Measurements from ENCODE around the gene JPT1. TPM values are rescaled to one million over a fixed set of nuclear protein-coding genes. Genes with fewer than 3 reads are reported as not detected.

JPT1 gene
- total RNA-seq, 5 donors from 2014 or later (not counting 1 experiment from before 2014, with no cell fraction given): 28.3 to 55.8 (median 45.4) TPM

- no peak for ATAC-seq (replicated peaks in 1 of 4)
- H3K4me1 ChIP-seq (ENCODE audit: control insufficient read depth in 1 of 2, extremely low read depth in 1 of 2, insufficient read depth in 2 of 2, low read length in 2 of 2): peaks cover 15 to 23% of the 10 kb centered on the region in 2 experiments
- DNase-seq: peak in 2 of 35 experiments; percentile 10 to 28
- POLR2A ChIA-PET: interaction anchor here (0.6 to 0.7 kb wide), 2 partner anchors 16 to 1995 kb away, joined by 3 read pairs; no protein-coding TSS in a partner anchor
- H3K27ac Mint-ChIP-seq: peak overlapping the region; percentile 71 to 78
- H3K9me3 ChIP-seq: no peaks in the 10 kb centered on the region
- H3K36me3 ChIP-seq (ENCODE audit: control insufficient read depth in 2 of 2, extremely low read depth in 1 of 2, insufficient read depth in 1 of 2, low read length in 1 of 2): no peaks in the 10 kb centered on the region
- peak overlapping the region; percentile 92 to 96 for H3K4me3 ChIP-seq (ENCODE audit: control insufficient read depth in 1 of 2, extremely low read depth in 1 of 2, low read length in 1 of 2)
- H3K27me3 Mint-ChIP-seq: no peaks in the 10 kb centered on the region
- CTCF ChIA-PET: interaction anchor here in 1 of 2 donors (0.5 to 1.0 kb wide), 2 partner anchors 32 to 97 kb away, joined by 3 to 4 read pairs; no protein-coding TSS in a partner anchor
- peaks cover 6% of the 10 kb centered on the region for H3K36me3 Mint-ChIP-seq
- H3K4me1 Mint-ChIP-seq: peaks cover 31 to 38% (median 37%) of the 10 kb centered on the region in 3 donors
- no peak overlapping the region for H3K27ac ChIP-seq (ENCODE audit: low read length)
- 4% methylated on average over 24 of the region's 28 CpGs for WGBS (ENCODE audit: insufficient coverage)
- peak overlapping the region; percentile 86 to 95 (median 92) for H3K4me3 Mint-ChIP-seq
- no peaks in the 10 kb centered on the region for H3K27me3 ChIP-seq (replicated peaks in 1 of 2; ENCODE audit: control insufficient read depth in 2 of 2, extremely low read depth in 1 of 2, insufficient read depth in 2 of 2, low read length in 1 of 2)
- no peaks in the 10 kb centered on the region for H3K9me3 Mint-ChIP-seq
These were observed 1.2 kb downstream of the JPT1 start for GRCh38 chr17:75152922-75153779.

- H3K27ac ChIP-seq (ENCODE audit: low read length): no peak overlapping the region
- H3K36me3 ChIP-seq (ENCODE audit: control insufficient read depth in 2 of 2, extremely low read depth in 1 of 2, insufficient read depth in 1 of 2, low read length in 1 of 2): peaks cover 0 to 4% of the 10 kb centered on the region in 2 donors
- no peaks in the 10 kb centered on the region for H3K27me3 ChIP-seq (replicated peaks in 1 of 2; ENCODE audit: control insufficient read depth in 2 of 2, extremely low read depth in 1 of 2, insufficient read depth in 2 of 2, low read length in 1 of 2)
- DNase-seq (no peak), ATAC-seq (replicated peaks in 1 of 4) (no peak)
- WGBS (ENCODE audit: insufficient coverage): 67% methylated on average over 4 of the region's 6 CpGs
- Mint-ChIP-seq H3K27ac (peak overlapping the region; percentile 71 to 75), H3K27me3 (no peaks in the 10 kb centered on the region), H3K9me3 (no peaks in the 10 kb centered on the region), H3K36me3 (peaks cover 11% of the 10 kb centered on the region), H3K4me1 (peaks cover 31 to 38% (median 37%) of the 10 kb centered on the region in 3 donors), H3K4me3 (peak overlapping the region; percentile 86 to 95 (median 92))
- H3K4me3 ChIP-seq (ENCODE audit: control insufficient read depth in 1 of 2, extremely low read depth in 1 of 2, low read length in 1 of 2): peak overlapping the region in 1 of 2 donors; percentile 92
- ChIA-PET POLR2A (interaction anchor here in 1 of 2 donors (0.7 kb wide), 1 partner anchor 1996 kb away, joined by 3 read pairs; no protein-coding TSS in a partner anchor), CTCF (interaction anchor here in 1 of 2 donors (0.5 to 1.0 kb wide), 2 partner anchors 32 to 97 kb away, joined by 3 to 4 read pairs; no protein-coding TSS in a partner anchor)
- H3K4me1 ChIP-seq (ENCODE audit: control insufficient read depth in 1 of 2, extremely low read depth in 1 of 2, insufficient read depth in 2 of 2, low read length in 2 of 2): peaks cover 15 to 23% of the 10 kb centered on the region in 2 experiments
- no peaks in the 10 kb centered on the region for H3K9me3 ChIP-seq
These were observed 1.8 kb downstream of the JPT1 start for GRCh38 chr17:75152523-75152921.

- peaks cover 31 to 41% (median 36%) of the 10 kb centered on the region in 3 donors for H3K4me1 Mint-ChIP-seq
- ChIA-PET POLR2A (no interaction called here), CTCF (no interaction called here)
- H3K27ac ChIP-seq (ENCODE audit: low read length): no peak overlapping the region
- ATAC-seq (replicated peaks in 1 of 4): no peak
- 85% methylated on average over 2 of the region's 6 CpGs for WGBS (ENCODE audit: insufficient coverage)
- no peak overlapping the region for H3K4me3 ChIP-seq (ENCODE audit: control insufficient read depth in 1 of 2, extremely low read depth in 1 of 2, low read length in 1 of 2)
- H3K9me3 ChIP-seq: no peaks in the 10 kb centered on the region
- peak overlapping the region; percentile 86 to 95 (median 92) for H3K4me3 Mint-ChIP-seq
- H3K36me3 Mint-ChIP-seq: peaks cover 17% of the 10 kb centered on the region
- peaks cover 15 to 23% of the 10 kb centered on the region in 2 experiments for H3K4me1 ChIP-seq (ENCODE audit: control insufficient read depth in 1 of 2, extremely low read depth in 1 of 2, insufficient read depth in 2 of 2, low read length in 2 of 2)
- H3K27me3 ChIP-seq (replicated peaks in 1 of 2; ENCODE audit: control insufficient read depth in 2 of 2, extremely low read depth in 1 of 2, insufficient read depth in 2 of 2, low read length in 1 of 2): no peaks in the 10 kb centered on the region
- peak overlapping the region; percentile 53 to 75 for H3K27ac Mint-ChIP-seq
- H3K27me3 Mint-ChIP-seq: no peaks in the 10 kb centered on the region
- DNase-seq: peak in 1 of 35 experiments; percentile 40
- no peaks in the 10 kb centered on the region for H3K9me3 Mint-ChIP-seq
- peaks cover 0 to 10% of the 10 kb centered on the region in 2 donors for H3K36me3 ChIP-seq (ENCODE audit: control insufficient read depth in 2 of 2, extremely low read depth in 1 of 2, insufficient read depth in 1 of 2, low read length in 1 of 2)
These were observed 2.4 kb downstream of the JPT1 start for GRCh38 chr17:75151930-75152329.

- H3K27me3 ChIP-seq (replicated peaks in 1 of 2; ENCODE audit: control insufficient read depth in 2 of 2, extremely low read depth in 1 of 2, insufficient read depth in 2 of 2, low read length in 1 of 2): no peaks in the 10 kb centered on the region
- Mint-ChIP-seq H3K4me1 (peaks cover 17 to 19% (median 18%) of the 10 kb centered on the region in 3 donors), H3K4me3 (no peak overlapping the region), H3K36me3 (peaks cover 38% of the 10 kb centered on the region), H3K27me3 (no peaks in the 10 kb centered on the region), H3K27ac (peak overlapping the region in 1 of 2 donors; percentile 61), H3K9me3 (no peaks in the 10 kb centered on the region)
- peaks cover 0 to 41% of the 10 kb centered on the region in 2 donors for H3K36me3 ChIP-seq (ENCODE audit: control insufficient read depth in 2 of 2, extremely low read depth in 1 of 2, insufficient read depth in 1 of 2, low read length in 1 of 2)
- peaks cover 4 to 5% of the 10 kb centered on the region in 2 experiments for H3K4me1 ChIP-seq (ENCODE audit: control insufficient read depth in 1 of 2, extremely low read depth in 1 of 2, insufficient read depth in 2 of 2, low read length in 2 of 2)
- DNase-seq: no peak
- WGBS (ENCODE audit: insufficient coverage): 100% methylated on average over 1 of the region's 6 CpGs
- H3K27ac ChIP-seq (ENCODE audit: low read length): no peak overlapping the region
- ChIA-PET CTCF (interaction anchor here in 1 of 2 donors (0.6 to 1.3 kb wide), 3 partner anchors 24 to 54 kb away, joined by 3 to 5 read pairs (median 3); no protein-coding TSS in a partner anchor), POLR2A (interaction anchor here in 1 of 2 donors (0.5 kb wide), 1 partner anchor 19 kb away, joined by 3 read pairs; no protein-coding TSS in a partner anchor)
- no peaks in the 10 kb centered on the region for H3K9me3 ChIP-seq
- no peak overlapping the region for H3K4me3 ChIP-seq (ENCODE audit: control insufficient read depth in 1 of 2, extremely low read depth in 1 of 2, low read length in 1 of 2)
- no peak for ATAC-seq (replicated peaks in 1 of 4)
These were observed 6.3 kb downstream of the JPT1 start for GRCh38 chr17:75147878-75148546.

- Mint-ChIP-seq H3K27me3 (no peaks in the 10 kb centered on the region), H3K27ac (peak overlapping the region in 1 of 2 donors; percentile 25), H3K36me3 (peaks cover 38% of the 10 kb centered on the region)
These were observed 7.7 kb downstream of the JPT1 start for GRCh38 chr17:75146592-75146991.

More at GRCh38 chr17:75146592-75146991, 7.7 kb downstream of the JPT1 start:
- no peak overlapping the region for H3K4me3 Mint-ChIP-seq
- peaks cover 6 to 9% (median 8%) of the 10 kb centered on the region in 3 donors for H3K4me1 Mint-ChIP-seq
- no peaks in the 10 kb centered on the region for H3K27me3 ChIP-seq (replicated peaks in 1 of 2; ENCODE audit: control insufficient read depth in 2 of 2, extremely low read depth in 1 of 2, insufficient read depth in 2 of 2, low read length in 1 of 2)
- DNase-seq: no peak
- H3K9me3 Mint-ChIP-seq: no peaks in the 10 kb centered on the region
- no peaks in the 10 kb centered on the region for H3K9me3 ChIP-seq
- no peak for ATAC-seq (replicated peaks in 1 of 4)
- ChIA-PET CTCF (no interaction called here), POLR2A (no interaction called here)
- peaks cover 0 to 45% of the 10 kb centered on the region in 2 donors for H3K36me3 ChIP-seq (ENCODE audit: control insufficient read depth in 2 of 2, extremely low read depth in 1 of 2, insufficient read depth in 1 of 2, low read length in 1 of 2)
- H3K4me1 ChIP-seq (ENCODE audit: control insufficient read depth in 1 of 2, extremely low read depth in 1 of 2, insufficient read depth in 2 of 2, low read length in 2 of 2): peaks cover 0 to 3% of the 10 kb centered on the region in 2 experiments
- no peak overlapping the region for H3K4me3 ChIP-seq (ENCODE audit: control insufficient read depth in 1 of 2, extremely low read depth in 1 of 2, low read length in 1 of 2)
- no peak overlapping the region for H3K27ac ChIP-seq (ENCODE audit: low read length)
- 80% methylated on average over 2 of the region's 3 CpGs for WGBS (ENCODE audit: insufficient coverage)
